Panc1 (cell line): ENCODE results near the gene KRT26. TPM values are rescaled to one million over a fixed set of nuclear protein-coding genes. Genes with fewer than 3 reads are reported as not detected.

Source experiments
- ATAC-seq: fragments of 200-7000 bp; cut with Tn5 transposase; 2 replicates; pipeline ENCODE4 v1.9.1; 2020; ENCODE audit warnings: mild to moderate bottlenecking, moderate library complexity
- BruUV-seq: library from RNA; stranded (reverse); fragments of 400-500 nt; replicated peaks from 2 replicates; lab custom pipeline; 2021; lab: Mats Ljungman, UMichigan
- CTCF ChIA-PET: fragments of 300-600 bp; sonication (Branson Sonifier 250); formaldehyde crosslinking; loops from one replicate; lab custom pipeline; 2022; ENCODE audit warnings: antibody characterized with exemption; lab: Charles Lee
- POLR2A ChIA-PET: fragments of 300-600 bp; sonication (Branson Sonifier 250); formaldehyde crosslinking; loops from one replicate; lab custom pipeline; 2022; ENCODE audit warnings: antibody characterized with exemption; lab: Charles Lee
- DNase-seq: peaks from one replicate; pipeline ENCODE4 v3.0.0-alpha.2; 2010; ENCODE audit warnings: low read depth, low spot score
- H3K27ac ChIP-seq: 2 replicates; pipeline ENCODE4 v1.5.1; 2011; ENCODE audit warnings: mild to moderate bottlenecking, low read length, inconsistent platforms
- H3K27me3 ChIP-seq: fragments of 200-500 bp; sonication (Bioruptor generic); 2 replicates; pipeline ENCODE4 v1.6.0; 2014; ENCODE audit warnings: low read length, inconsistent platforms; ENCODE audit not compliant: control insufficient read depth, insufficient read depth
- H3K36me3 ChIP-seq: fragments of 200-500 bp; sonication (Bioruptor generic); 2 replicates; pipeline ENCODE4 v1.5.1; 2014; ENCODE audit warnings: inconsistent platforms, mild to moderate bottlenecking, low read length, moderate library complexity; ENCODE audit not compliant: control insufficient read depth, insufficient read depth
- H3K4me1 ChIP-seq: 2 replicates; pipeline ENCODE4 v1.5.1; 2011; ENCODE audit warnings: inconsistent platforms, mild to moderate bottlenecking, low read length, moderate library complexity; ENCODE audit not compliant: control insufficient read depth, insufficient read depth
- H3K4me3 ChIP-seq, 2 experiments: 2 replicates each; pipeline ENCODE4 v1.5.1; 2011 to 2012; ENCODE audit warnings: low read depth in 2 of 2, low read length in 2 of 2, mild to moderate bottlenecking in 2 of 2, inconsistent platforms in 1 of 2, moderate library complexity in 1 of 2
- H3K9me3 ChIP-seq: fragments of 200-500 bp; sonication (Bioruptor generic); 2 replicates; pipeline ENCODE4 v1.5.1; 2014; ENCODE audit warnings: low read depth, mild to moderate bottlenecking, inconsistent platforms, low read length, moderate library complexity; ENCODE audit not compliant: control insufficient read depth, insufficient read depth
- CTCF ChIP-seq: fragments of 450-650 bp; IDR thresholded peaks from 2 replicates; pipeline ENCODE4 v1.5.1; 2017; ENCODE audit warnings: mild to moderate bottlenecking
- POLR2AphosphoS5 ChIP-seq: IDR thresholded peaks from 2 replicates; pipeline ENCODE4 v1.6.1; 2012; ENCODE audit warnings: mild to moderate bottlenecking, low read depth, low read length, moderate library complexity
- REST ChIP-seq, 2 experiments: IDR thresholded peaks; 2 replicates each; pipeline ENCODE4 v1.6.1; 2011 to 2012; ENCODE audit warnings: low read depth in 2 of 2, control low read depth in 1 of 2, low read length in 1 of 2, mild to moderate bottlenecking in 1 of 2, moderate library complexity in 1 of 2; ENCODE audit not compliant: insufficient read depth in 1 of 2
- SIN3A ChIP-seq: IDR thresholded peaks from 2 replicates; pipeline ENCODE4 v1.6.1; 2012; ENCODE audit warnings: low read depth, mild to moderate bottlenecking, low read length, moderate library complexity, borderline replicate concordance; ENCODE audit not compliant: insufficient read depth
- TCF7L2 ChIP-seq: IDR thresholded peaks from 2 replicates; pipeline ENCODE4 v1.6.1; 2011; ENCODE audit warnings: mild to moderate bottlenecking, low read depth, low read length, inconsistent platforms
- in situ Hi-C: cut with HindIII; loops from 2 replicates; pipeline ENCODE4 v1.10.0; 2016; ENCODE audit warnings: low sequenced_read_pairs, low pct_unique_long_range_greater_than_20kb
- intact Hi-C: fragments of 100-400 bp; cut with micrococcal nuclease; formaldehyde crosslinking; loops from one replicate; pipeline ENCODE4 v1.10.0; 2022; ENCODE audit not compliant: unreplicated experiment
- total RNA-seq: library from RNA; stranded (reverse); gene quantifications from one replicate; pipeline ENCODE4 v1.2.1, GENCODE V29; 2021; ENCODE audit not compliant: unreplicated experiment

KRT26 gene
- total RNA-seq, 1 experiment from 2014 or later = not detected

- POLR2A ChIA-PET = interaction anchor here (0.6 kb wide), 1 partner anchor 238 kb away, joined by 8 read pairs; no protein-coding TSS in a partner anchor
These were observed 37.0 kb downstream of the KRT26 start for GRCh38 chr17:40735016-40735415.

GRCh38 chr17:40734018-40734417, 38.0 kb downstream of the KRT26 start:
- in situ Hi-C loops = no loop called here
- POLR2A ChIA-PET = no interaction called here
- TF ChIP-seq REST (IDR thresholded peaks at IDR 0.05; ENCODE audit: insufficient read depth in 1 of 2, low read depth in 2 of 2, low read length in 1 of 2) (no peak), TCF7L2 (no peak), SIN3A (no peak), CTCF (no peak)

More at GRCh38 chr17:40735016-40735415, 37.0 kb downstream of the KRT26 start:
- no peak overlapping the region for H3K27ac ChIP-seq
- in situ Hi-C loops (no loop called here), intact Hi-C loops (no loop called here)
- CTCF ChIA-PET = no interaction called here
- no peaks in the 10 kb centered on the region for H3K36me3 ChIP-seq
- peaks cover 11% of the 10 kb centered on the region for H3K27me3 ChIP-seq
- BruUV-seq = no TSS peak
- H3K9me3 ChIP-seq = no peaks in the 10 kb centered on the region
- DNase-seq (no peak), ATAC-seq (no peak)
- no peaks in the 10 kb centered on the region for H3K4me1 ChIP-seq
- no peak overlapping the region for H3K4me3 ChIP-seq
- no peak for TF ChIP-seq SIN3A
- TF ChIP-seq REST (IDR thresholded peaks at IDR 0.05; ENCODE audit: insufficient read depth in 1 of 2, low read depth in 2 of 2, low read length in 1 of 2) = no peak
- no peak for TF ChIP-seq TCF7L2
- no peak for TF ChIP-seq POLR2AphosphoS5
- TF ChIP-seq CTCF = no peak

More at GRCh38 chr17:40734018-40734417, 38.0 kb downstream of the KRT26 start:
- intact Hi-C loops = no loop called here
- no peaks in the 10 kb centered on the region for H3K36me3 ChIP-seq
- no peak for ATAC-seq
- no peaks in the 10 kb centered on the region for H3K4me1 ChIP-seq
- no peak overlapping the region for H3K27ac ChIP-seq
- no peaks in the 10 kb centered on the region for H3K9me3 ChIP-seq
- BruUV-seq = no TSS peak
- CTCF ChIA-PET = no interaction called here
- peaks cover 11% of the 10 kb centered on the region for H3K27me3 ChIP-seq
- no peak overlapping the region for H3K4me3 ChIP-seq
- DNase-seq = no peak
